ENCODE measurements around the gene STARD10. TPM values are rescaled to one million over a fixed set of nuclear protein-coding genes. Genes with fewer than 3 reads are reported as not detected.

Gene STARD10
- polyA plus RNA-seq, 1 donor, result 49.5 TPM

- DNase-seq (ENCODE audit: low read depth), result no peak
Observed at GRCh38 chr11:72763823-72764222, 30.0 kb downstream of the STARD10 start.

- no peak for DNase-seq (ENCODE audit: low read depth)
Observed at GRCh38 chr11:72762641-72763304, 31.1 kb downstream of the STARD10 start.

GRCh38 chr11:72760539-72761405 lies 33.1 kb downstream of the STARD10 start:
- no peak for DNase-seq (ENCODE audit: low read depth)

GRCh38 chr11:72759468-72759985 lies 34.3 kb downstream of the STARD10 start:
- no peak for DNase-seq (ENCODE audit: low read depth)

- DNase-seq (ENCODE audit: low read depth), result no peak
Observed at GRCh38 chr11:72758690-72759389, 35.0 kb downstream of the STARD10 start.

- no peak for DNase-seq (ENCODE audit: low read depth)
Observed at GRCh38 chr11:72758304-72758689, 35.5 kb downstream of the STARD10 start.

GRCh38 chr11:72755713-72756285 lies 38.0 kb downstream of the STARD10 start:
- no peak for DNase-seq (ENCODE audit: low read depth)

GRCh38 chr11:72754544-72755155 lies 39.2 kb downstream of the STARD10 start:
- no peak for DNase-seq (ENCODE audit: low read depth)

- no peak for DNase-seq (ENCODE audit: low read depth)
Observed at GRCh38 chr11:72754149-72754543, 39.7 kb downstream of the STARD10 start.

GRCh38 chr11:72753341-72754148 lies 40.3 kb downstream of the STARD10 start:
- DNase-seq (ENCODE audit: low read depth), result no peak

- no peak for DNase-seq (ENCODE audit: low read depth)
Observed at GRCh38 chr11:72752088-72752914, 41.5 kb downstream of the STARD10 start, which contains the start of gene ARAP1. ARAP1 (minus strand) TSS chr11:72752408; CDS start chr11:72727128, 25,280 bp downstream.

GRCh38 chr11:72751116-72752087 lies 42.4 kb downstream of the STARD10 start:
- no peak for DNase-seq (ENCODE audit: low read depth)

GRCh38 chr11:72750556-72751115 lies 43.2 kb downstream of the STARD10 start:
- DNase-seq (ENCODE audit: low read depth), result no peak

GRCh38 chr11:72750086-72750485 lies 43.8 kb downstream of the STARD10 start:
- no peak for DNase-seq (ENCODE audit: low read depth)

GRCh38 chr11:72747289-72747855 lies 46.5 kb downstream of the STARD10 start:
- no peak for DNase-seq (ENCODE audit: low read depth)

GRCh38 chr11:72746821-72747220 lies 47.0 kb downstream of the STARD10 start:
- DNase-seq (ENCODE audit: low read depth), result no peak

GRCh38 chr11:72745925-72746550 lies 47.8 kb downstream of the STARD10 start:
- DNase-seq (ENCODE audit: low read depth), result no peak

Measured in forelimb muscle (tissue), 1 donor.